ENCODE measurements around the gene LAMA2.

Gene LAMA2

DNA sequence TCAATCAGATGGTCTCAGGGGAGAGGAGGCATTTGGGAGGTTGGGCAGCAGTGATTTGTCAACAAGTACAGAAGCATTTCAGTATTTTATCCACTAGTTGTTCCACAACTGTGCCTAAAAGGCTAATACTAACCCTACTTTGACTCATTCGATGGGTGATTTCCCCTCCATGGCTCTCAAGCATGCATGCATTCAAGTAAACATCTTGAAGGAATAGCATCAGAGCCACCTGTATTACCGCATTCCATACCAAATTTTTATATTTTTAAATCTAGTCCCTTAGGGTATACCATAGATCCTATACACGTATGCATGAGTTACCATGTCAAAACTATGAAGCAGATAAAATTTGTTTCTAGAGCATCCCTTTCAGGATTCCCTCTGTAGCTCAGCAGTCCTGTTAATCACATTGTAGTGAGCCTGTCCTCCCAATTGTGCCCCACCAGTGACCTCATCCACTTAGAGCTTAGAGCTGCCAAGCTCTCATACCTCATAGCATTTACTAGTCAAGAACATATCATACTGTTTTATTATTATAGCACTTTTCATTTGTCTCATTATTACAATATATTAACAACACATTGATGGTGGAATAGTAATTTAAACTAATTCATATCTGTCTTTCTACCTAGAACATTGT lies 213.8 kb downstream of the LAMA2 start:
- DNase-seq = no peak

DNA sequence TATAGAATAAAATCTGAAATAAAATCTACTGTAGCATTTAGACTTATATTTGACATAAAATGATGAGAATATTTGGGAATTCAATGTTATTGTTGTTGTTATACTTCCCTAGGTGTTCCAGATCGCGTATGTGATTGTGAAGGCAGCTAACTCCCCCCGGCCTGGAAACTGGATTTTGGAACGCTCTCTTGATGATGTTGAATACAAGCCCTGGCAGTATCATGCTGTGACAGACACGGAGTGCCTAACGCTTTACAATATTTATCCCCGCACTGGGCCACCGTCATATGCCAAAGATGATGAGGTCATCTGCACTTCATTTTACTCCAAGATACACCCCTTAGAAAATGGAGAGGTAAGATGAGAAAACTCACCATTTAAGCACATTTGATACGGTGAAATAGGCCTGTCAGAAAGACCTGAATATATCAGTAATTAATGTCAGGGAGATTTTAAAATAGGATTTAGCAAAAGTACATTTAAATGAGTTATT lies 215.2 kb downstream of the LAMA2 start:
- no peak for DNase-seq

DNA sequence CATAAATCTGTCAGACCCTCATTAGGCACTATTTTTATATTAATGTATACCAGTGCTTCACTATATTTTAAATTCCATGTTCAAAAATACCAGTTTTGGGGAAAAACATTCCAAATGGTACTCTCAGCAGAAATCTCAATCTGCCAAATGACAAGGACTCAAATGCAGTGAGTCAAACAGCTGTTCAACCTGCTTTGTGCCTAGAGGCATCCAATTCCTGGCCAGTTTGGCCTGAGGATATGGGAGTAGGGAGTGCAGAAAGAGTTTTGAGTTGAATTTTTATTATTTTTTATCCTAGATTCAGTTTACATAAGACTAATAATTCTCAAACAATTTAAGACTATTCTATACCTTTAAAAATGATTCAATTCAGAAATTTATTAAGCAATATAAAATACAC lies 216.8 kb downstream of the LAMA2 start:
- DNase-seq = no peak

DNA sequence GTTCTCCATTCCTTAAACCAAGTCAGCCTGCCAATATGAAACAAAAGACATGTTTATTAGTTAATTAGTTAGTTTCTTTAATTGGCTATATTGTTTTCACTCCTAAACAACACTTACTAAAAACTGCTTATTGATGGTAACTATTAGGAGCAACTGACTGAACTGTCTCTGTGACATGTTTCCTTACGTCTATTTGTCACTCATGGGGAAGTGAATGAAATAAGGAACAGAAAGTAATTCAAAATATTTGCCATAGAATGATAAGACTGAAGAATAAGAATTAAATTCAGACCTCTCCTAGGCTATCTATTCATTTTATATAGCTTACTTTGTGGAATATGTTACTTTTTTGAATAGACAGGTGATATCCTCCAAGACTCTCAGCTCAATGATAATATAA lies 217.2 kb downstream of the LAMA2 start:
- DNase-seq = no peak

DNA sequence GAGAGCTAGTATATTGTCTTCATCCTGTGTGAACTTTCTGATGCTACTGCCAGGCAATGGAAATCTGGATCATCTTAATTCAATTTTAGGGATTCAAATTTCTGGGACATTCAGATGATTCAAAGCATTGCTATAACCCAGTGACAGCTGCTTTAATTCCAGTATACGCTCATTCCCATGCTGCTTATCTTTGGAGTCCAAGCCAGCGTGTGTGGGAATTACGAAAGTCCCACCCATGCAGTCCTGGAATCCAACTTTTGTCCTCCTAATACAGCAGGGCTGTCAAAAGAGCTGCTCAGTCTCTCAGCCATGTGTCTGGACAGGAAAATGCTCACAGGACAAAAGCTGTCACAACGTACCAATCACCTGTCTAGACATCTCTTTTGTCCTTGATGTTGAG lies 219.8 kb downstream of the LAMA2 start:
- no peak for DNase-seq

DNA sequence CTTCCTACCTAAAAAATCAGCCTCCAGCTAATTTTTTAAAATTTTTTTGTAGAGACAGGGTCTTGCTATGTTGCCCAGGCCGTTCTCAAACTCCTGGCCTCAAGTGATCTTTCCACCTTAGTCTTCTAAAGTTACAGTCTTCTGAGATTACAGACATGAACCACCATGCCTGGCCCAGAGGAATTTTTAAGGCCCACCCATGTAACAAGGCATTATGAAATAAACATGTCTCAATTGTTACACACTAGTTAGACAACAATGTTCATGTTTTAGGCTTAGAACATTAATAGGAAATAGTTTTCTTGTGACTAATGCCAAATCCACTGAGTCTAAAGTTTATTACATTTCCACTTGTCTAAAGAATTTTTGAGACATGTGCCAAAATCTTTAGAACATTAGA lies 221.2 kb downstream of the LAMA2 start:
- no peak for DNase-seq

DNA sequence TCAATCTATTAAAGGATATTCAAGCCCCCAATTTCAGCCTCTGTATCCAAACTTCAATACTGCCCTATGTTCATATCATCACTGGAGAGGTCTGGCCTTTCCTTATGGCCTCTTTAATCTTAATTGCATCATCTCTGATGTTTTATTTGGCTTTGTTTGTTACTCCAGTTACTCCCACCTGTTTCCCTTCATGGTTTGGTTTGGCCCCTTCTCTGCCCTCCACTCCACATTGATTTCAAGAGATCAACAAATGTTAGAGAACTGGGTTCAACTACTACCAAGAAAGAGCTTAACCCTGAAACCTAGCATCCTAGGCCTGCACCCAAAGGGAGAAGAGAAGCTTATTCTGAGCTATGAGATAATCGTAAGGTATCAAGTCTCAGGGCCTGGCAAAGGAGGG lies 221.6 kb downstream of the LAMA2 start:
- DNase-seq = no peak

DNA sequence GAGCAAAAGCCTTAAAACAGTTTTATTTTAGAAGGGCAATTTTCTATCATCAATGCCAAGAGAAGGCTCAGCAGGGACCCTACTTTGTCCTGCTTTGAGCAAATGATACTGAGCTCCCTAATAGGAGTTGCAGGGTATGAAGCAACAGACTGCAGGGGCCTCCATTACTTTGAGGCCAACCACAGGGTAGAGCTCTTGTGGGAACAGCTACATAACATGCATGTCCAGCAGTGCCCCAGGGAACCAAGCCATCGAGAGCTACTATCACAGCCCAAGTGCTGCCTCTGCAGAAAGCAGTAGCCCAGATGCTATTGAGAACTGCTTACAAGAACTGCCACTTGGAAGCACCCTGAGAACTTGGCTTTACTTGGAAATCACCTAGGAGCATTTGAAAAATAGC lies 222.1 kb downstream of the LAMA2 start:
- DNase-seq = no peak

DNA sequence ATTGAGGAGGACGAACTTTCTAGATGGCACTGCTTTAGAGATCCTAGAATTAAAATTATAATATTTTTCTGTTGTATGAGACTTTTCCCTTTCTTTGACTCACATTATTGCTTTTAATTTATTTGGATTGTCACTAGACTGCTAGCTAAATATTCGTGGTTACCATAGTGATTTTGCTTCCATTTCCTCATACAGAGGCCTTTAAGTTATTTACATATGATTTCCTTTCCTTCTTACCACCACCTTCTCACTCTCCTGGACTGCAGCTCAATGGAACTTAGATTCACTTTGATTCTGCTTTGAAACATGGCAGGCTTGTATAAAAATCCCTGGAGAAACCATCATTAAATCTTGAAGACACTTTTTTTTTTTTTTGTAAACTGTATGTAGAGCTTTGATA lies 222.9 kb downstream of the LAMA2 start:
- no peak for DNase-seq

DNA sequence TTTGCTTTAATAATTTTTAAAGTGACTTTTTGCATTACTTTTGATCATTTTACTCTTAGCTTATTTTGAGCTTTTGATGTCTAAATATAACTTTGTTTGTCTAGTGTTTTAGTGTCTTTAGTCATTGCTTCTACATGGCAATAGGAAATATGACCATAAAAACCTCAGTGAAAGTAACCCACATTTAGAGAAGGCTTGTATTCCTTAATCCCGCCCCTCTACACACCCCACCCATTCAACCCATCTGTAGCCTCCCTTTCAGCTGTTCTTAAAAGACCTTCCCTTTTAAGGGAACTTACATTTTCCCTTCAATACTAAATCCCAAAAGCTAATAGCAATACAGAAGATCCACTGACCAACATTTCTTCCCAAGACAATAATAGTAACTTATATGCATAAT lies 225.4 kb downstream of the LAMA2 start:
- DNase-seq = no peak

DNA sequence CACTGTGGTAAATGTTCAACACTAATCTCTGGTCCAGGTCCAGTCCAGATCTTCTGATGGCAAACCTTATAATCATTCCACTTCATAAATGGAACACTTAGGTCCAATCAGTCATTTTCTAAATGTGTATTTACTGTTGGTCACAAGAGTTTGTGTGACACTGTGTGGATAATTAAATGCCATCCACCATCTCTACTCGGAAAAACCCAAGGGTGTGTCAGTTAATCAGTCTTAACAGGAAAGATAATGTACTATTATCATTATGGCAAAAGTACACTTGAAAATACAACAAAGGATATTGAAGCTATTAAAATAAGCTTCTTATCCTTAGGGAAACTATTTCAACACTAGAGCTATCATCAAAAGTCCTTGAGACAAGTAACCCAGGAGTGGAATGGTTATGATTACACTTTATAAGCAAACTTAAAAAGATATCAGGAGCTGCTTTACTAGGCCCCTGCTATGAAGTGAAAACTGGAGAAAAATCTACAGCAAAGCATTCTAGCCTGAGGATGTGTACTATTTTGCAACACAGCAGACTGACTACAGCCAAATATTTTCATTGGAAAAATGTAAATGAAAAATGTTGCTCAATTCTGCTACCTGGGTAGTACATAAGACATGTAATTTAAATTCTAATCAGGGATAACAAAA lies 227.9 kb downstream of the LAMA2 start:
- no peak for DNase-seq

DNA sequence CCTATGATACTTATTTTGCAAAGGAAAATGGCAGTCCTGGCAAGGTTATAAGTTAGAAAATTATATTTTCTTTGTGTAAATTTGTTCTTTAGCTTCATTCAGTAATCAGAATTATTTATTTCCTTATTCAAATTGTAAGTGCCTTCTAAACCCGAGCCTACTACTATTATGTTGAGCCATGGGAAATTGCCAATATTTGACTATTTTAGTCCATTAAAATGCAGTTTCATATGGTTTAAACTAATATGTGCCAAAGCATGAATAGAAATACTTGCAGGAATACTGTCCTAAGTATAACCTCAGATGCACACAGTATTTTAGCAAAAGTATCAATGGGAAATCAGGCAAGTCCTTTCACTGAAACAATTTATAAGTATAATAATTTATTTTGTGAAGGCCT lies 228.4 kb downstream of the LAMA2 start:
- DNase-seq = no peak

DNA sequence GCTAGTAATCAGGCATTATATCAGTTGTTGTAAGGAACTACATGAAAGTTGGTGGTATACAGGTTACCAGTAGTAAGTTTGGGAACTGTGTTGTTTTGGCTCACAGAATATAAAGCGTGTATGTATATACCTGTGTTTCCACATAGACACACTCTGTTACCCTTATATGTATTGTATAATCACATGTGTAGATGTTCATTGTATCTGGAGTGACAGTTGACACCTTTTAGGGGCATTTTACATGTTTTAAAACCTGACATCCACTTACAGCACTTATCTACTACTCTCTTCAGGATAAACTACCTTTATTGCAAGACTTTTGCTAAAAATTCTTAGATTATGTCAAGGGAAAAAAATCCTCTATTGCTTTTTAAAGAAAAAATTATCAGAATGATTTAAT lies 228.9 kb downstream of the LAMA2 start:
- no peak for DNase-seq

DNA sequence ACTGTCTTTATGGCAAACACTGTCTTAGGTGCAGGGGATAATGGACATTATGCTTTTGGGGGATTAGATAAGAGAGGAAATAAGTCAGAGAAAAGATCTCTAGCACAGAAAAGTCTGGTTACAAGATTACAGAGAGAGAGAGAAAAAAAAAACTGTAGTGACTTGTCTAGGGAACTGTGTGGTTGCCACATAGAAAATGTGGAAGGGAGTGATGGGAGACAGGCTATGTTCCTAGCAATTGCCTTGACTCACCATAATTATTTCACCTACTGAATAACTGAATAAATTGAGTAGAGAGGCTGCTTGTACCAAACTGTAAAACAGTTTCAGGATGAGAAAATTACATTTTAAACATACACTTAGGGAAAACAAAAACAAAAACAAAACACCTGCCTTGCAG lies 229.7 kb downstream of the LAMA2 start:
- no peak for DNase-seq

DNA sequence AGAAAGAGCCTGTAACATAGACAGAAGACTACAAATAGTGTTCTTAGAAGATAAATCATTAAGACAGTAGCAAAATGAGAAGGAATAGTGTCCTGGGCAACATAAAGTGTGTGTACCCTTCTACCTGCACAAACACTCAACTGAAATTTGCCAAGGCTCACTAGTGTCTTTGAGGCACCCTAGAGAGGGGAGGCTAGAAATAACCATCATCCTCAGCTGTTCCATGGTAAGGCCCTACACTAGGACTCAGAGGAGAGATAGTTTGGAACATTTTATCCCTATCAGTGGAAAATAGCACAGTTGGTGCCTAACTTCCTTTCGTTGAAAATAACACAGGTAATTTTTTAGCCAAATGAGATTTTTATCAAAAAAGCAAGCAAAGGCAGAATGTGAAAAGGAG lies 230.7 kb downstream of the LAMA2 start:
- DNase-seq = no peak

DNA sequence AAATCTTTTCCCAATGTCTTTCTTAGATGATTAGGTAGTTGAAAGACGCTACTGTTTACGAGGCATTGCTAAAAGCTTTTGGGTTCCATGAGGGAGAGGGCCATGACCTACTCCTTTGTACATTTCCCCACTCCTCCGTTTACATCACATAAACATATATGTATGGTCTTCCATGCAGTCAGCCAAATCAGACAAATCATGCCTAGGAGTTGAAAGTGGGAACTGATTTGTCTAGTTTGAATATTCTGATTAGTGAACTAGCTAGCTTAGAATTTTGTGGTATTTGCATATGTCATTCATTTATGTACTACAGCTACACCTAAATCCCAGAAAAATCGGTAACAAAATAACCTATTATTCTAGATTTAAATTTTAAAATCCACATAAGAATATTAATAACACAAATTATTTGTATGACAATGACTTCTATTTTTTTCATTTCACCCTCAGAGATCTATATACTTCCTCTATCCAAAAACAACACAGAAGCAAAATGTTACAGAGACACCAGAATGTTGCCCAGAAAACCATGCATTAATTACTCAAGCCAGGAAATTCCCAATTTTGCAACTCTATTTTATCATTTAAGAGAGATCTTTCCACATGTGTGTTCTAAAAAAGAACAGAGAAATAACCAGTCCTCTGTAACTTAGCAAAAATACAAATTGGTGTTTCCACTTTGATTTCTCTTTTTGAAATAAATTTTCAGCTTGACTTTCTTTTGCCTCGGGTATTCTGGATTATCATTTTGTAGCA lies 231.9 kb downstream of the LAMA2 start:
- DNase-seq = no peak

DNA sequence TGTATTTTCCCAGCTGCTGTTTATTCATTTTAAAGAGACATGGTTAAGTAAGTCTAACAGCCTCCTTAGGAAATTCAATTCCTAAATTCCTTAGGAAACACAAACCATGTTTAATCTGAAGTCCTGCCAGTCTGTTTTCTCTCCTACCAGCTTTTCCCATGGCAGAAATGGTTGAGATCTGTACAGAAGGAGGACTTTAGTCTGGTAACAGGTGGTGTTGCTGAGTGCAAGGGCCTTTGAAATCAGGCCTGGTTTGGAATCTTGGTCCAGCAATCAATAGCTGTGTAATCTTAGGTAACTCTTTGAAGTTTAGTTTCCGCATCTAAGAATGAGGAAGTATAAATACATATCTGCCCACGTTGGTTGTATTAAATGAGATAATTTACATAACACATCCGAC lies 232.5 kb downstream of the LAMA2 start:
- DNase-seq = no peak

DNA sequence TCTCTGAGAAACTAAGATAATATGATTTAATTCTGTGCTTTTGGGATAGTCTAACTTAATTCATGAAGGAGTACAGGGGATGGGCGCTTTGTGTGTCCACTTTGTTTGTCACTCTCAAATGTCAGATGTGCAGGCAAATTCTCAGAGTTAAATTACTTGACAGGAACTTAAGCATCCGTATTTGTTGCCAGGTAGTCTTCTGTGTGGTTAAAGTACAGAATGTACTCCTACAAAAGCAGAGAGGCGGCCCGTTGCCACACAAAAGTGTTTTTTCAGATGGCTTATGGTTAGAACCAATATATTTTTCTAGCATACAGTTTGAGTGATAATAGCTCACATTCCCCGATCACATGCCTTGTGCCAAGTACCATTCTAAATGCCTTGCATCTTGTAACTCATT lies 234.4 kb downstream of the LAMA2 start:
- DNase-seq = no peak

DNA sequence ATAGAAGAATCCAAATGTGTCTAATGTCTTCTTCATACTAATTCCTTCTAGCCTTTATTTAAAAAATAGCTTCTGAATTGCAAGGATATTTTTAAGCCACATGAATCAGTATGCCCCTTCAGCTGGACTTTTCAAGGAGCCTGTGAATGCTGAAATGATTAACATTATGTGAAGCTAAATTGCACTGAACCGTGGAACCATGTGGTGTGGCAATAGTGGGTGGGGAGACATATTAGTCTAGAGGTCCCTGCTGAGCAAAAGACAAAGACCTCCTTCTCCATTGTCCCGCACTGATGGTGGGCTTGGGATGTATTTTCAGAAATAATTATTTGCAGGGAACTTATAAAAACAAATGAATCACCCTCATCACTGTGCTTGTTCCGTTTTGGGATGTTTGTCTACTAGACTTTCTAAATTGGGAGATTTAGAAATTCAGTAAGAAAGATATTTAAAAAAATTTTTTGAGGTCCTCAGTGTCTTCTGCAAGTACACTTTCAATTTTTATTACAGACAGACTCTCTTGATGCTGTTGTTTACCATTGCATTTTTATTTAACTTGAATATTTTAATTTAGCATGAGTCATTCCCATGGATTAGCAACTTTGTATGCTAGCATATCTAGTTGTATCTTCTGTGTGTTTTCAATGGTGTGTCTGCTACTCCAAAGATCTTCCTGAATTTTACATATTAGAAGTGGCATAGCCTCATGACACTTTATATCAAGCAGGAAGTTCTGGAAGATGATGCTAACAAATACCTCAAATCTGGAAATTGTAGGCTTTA lies 238.1 kb downstream of the LAMA2 start:
- DNase-seq = no peak

DNA sequence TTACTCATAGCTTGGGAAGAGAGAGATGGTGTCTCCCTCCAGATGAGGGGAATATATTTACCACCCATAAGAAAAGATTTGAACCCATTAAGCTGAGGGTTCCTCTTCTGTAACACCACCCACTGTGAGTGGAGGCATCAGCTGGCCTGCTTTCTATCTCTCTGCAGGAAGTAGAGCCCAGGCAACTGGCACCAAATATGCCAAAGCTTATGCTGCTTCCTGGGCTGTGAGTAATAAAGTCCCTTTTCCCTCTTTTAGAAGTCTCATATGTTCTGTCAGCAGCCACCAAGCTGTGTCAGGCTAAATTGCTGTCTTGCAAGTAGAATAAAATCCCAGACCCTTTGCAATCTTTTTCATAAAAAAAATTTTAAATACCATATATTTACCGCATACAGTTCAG lies 241.4 kb downstream of the LAMA2 start:
- DNase-seq = no peak

DNA sequence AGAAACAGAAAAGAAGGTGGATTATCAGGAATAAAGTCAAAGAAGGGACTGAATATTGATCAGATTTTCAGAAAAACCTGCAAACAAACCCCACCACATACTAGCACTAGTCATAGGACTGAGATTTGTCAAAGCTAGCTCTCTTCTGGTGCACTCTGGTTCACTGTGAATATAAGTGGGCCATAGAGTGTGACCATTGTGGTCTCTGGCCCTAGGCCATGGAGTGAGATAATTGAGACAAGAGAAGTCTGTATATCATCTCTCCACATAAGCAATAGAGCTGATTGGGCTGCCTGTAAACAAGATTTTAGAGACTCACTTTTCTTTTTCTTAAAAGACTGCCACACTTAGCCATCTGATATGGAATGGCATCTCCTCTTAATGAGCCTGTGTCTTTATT lies 247.2 kb downstream of the LAMA2 start:
- no peak for DNase-seq

DNA sequence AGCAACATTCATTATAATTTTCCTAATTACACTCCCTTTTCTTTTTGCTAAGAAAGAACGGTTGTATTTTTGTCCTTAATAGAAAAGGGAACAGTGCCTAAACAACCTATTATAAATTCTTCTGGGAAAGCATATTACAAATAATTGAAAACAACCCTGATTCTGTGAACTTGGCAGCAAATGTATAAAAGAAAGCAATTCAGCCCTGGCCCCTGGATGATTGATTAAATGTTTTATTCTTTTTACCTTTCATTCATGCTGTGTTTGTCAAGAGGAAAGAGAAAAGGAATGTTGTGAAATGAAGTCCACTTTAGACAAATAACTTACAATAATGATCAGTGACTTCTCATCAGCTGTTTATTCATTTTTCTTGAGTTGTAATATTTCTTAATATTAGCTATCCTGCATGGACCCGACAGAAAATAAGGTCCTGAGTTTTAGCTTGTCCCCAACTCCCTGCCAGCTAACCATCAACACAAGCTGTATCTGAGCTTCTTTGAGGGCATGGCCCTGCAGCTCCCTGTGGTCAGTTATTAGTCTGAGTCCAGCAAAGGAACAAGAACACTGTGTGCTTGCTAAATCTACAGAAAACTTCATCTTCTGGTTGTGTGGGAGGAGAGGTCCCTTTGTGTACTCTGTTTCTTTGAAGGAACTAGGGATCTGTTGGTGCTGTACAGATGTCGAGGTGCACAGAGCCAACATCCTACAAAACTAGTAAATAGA lies 248.2 kb downstream of the LAMA2 start:
- DNase-seq = no peak

DNA sequence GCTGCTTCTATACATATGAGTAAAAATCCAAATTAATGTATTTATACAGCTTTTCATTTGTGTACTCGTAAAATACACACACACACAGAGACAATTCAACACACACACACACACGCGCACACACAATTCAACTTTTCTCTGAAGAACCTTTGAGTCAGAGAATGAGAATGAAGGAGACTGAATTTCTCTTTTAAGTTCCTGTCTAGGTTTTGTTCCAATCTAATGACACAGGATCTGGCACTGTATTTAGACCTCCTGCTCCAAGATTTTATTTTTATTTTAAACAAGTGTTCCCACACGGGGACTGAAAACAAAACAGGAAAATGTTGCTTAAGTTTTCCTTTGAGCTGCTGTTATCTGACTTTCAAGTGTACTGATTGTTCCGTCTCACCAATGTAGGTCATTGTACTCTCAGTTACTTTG lies 250.8 kb downstream of the LAMA2 start:
- no peak for DNase-seq
